ENCODE measurements around the gene SERP1.
"Not testable (repeated sequence)": the region's sequence is repeated elsewhere in the genome, so short reads cannot be mapped to it uniquely, and the experiment has no call there.

The SERP1 gene

DNA sequence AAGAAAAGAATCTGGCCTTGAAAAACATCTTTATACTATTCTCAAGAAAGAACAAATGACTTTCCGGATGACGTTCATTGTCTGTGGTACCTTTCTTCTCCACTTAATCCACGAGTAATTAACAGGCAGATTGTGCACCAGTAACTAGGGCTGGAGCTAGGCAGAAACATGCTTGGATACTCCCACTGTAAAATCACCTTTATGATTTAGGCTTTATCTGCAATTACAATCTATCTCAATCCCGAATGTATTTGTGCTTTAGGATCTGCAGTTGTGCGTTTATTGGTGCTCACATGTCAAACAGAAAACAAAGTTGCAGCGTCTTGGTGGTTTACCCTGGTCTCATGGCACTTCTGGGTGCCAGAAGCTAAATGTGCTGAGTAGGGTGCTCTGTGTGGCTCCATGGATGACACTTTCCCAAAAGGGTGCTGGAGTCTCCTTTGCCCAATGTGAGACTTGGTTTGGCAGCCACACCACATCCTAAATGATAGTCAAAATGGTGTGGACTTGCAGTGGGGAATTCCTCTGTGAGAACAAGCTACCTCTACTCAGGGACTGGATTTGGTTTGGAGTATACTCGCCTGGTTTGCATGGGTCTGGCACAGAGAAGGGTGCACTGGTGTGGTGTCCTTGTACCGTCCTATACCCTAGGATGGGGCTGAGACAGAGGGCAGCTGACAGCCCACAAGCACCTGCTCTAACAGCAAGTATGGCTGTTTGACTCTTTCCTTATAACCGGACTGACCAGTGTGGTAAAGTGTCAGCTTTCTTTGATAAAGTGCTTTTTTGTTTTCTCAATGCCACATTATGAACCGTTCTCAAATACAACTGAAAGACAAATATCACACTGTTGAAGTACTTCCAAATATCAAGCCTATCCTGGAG is 7.7 kb downstream of the SERP1 start:
- DNase-seq = no peak

DNA sequence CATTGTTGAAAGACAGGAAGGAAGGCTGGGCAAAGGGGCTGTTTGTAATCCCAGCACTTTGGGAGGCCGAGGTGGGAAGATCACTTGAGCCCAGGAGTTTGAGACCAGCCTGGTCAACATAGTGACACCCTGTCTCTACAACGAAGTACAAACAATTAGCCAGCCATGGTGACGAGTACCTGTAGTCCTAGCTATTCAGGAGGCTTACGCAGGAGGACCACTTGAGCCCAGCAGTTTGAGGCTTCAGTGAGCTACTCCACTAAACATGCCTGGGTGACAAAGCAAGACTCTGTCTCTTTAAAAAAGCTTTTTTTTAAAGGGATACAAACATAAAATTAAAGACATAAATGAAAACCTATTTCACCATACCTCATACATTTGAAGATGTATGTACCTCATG is 11.1 kb downstream of the SERP1 start:
- DNase-seq = no peak

DNA sequence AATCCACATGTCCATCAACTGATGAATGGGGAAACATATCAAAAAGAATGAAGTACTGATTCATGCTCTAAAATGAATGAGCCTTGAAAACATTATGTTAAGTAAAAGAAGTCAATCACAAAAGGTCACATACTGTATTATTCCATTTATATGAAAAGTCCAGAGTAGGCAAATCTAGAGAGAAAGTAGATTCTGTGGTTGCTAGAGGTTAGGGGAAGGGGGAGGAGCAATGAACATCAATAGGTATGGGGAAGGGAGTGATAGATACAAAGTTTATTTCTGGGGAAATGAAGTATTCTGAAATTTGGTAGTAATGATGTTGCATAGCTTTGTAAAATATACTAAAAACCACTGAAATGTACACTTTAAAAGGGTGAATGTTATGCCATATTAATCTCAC is 14.5 kb downstream of the SERP1 start:
- no peak for DNase-seq

DNA sequence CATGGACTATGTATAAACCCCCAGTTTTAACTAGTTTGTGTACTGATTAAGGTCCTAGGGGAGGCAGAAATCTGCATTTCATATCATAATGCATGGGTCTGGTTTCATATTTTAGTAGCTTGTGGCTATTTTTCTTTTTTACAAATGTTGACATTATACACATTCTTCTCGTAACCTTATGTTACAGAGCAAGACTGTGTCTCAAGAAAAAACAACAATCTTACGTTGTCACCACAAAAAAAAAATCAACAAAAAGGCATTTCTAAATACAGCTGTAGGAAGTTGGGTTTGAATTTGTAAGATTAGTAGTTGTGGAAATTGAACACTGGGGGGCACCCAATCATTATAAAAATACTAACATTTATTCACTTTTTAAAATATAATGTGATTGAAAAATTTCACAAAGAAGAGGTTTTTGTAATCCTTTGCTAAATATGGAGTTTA is 17.9 kb downstream of the SERP1 start:
- DNase-seq = peak; percentile 25

DNA sequence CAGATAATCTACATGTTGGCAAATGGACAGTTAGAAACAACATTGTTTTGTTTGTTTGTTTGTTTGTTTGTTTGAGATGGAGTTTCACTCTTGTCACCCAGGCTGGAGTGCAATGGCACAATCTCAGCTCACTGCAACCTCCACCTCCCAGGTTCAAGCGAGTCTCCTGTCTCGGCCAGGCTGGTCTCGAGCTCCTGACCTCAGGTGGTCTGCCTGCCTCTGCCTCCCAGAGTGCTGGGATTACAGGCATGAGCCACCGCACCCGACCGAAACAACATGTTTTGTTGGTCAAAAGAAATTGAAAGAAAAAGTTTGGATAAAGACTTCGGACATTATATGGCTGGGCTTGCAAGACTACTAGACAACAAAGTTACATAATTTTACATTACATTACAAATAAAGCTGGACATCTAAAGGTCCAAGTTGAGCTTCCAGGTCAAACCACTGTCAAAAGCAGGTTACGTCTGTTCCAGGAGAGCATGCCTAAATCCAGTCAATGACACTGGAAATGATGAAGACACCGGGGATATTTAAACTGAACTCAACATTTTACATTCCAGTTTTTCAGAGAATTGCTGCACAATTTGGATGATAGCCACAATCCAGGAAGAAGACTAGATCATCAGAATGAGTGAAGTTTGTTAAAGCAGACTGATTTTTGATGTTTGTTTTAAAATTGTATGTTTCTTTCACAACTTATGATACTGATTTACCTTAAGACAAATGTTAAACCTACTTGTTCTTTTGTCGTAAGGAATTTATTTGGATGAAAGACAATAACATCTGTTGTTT is 18.6 kb downstream of the SERP1 start:
- DNase-seq = no peak

DNA sequence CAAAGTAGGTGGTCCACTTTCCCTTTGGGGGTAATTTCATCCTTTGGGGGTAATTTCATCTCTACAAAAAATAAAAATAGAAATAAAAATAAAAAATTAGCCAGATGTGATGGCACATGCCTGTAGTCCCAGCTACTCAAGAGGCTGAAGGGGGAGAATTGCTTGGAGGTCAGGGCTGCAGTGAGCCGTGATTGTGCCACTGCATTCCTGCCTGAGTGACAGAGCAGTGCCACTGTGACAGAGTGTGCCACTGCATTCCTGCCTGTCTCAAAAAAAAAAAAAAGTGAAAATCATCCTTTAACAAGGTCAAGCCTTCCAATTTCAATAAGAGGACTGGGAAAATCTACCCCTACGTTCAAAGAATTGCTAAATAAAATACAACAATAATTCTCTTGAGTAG is 22.8 kb downstream of the SERP1 start:
- no peak for DNase-seq

DNA sequence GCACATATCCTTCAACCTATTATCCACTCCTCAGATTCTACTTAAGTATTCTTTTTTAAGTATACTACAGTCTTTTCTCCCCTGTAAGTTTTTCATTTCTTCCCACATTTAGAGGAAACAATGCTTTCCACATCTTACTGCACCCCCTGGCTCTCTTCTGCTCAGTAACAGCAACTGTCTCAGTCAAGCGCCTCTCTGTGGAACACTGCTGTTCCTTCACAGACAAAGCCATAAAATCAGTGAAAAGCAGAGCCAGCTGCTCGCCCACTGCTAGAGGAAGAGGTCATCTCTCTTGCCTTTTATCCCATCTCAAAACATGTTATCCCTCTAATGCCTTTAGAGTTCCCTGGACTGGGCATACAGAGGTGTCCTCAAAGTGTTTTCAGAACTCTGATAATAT is 24.8 kb downstream of the SERP1 start:
- no peak for DNase-seq

DNA sequence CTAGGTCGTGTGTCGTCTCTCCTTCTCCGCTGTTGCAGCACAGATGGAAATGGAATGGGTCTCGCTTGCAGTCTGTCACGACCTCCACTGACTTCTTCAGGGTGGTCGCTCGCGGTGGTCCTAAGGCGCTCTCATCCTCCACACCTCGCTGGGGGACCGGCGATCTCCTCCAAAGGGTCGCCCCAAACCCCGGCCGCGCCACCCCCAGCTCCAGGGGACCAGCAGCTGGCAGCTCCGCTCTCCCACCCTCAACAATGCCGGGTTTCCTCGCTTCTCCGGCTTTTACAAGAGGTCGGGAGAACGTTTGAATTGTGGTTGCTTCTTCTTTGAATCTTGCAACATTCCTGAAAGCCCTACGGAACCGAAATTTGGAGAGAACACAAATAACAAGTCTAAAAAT is 25.9 kb downstream of the SERP1 start:
- no peak for DNase-seq

DNA sequence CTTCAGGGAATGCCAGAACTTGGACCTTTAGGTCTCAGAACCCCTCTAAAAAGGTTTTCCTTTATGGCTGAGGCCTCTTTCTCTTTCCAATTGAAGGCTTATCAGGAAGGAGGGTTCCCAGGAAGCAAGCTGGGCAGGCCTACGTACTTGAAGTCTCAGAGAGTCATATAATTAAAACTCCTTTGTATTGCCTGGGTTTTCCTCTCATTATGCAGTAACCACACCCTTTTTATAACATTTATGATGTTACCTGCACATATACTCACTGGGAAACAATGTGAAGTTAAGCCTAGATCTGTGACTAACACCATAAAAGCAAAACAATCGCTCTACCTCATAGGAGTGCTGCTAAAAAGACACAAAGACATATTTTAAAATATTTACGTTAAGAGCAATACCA is 27.3 kb downstream of the SERP1 start:
- DNase-seq = no peak

DNA sequence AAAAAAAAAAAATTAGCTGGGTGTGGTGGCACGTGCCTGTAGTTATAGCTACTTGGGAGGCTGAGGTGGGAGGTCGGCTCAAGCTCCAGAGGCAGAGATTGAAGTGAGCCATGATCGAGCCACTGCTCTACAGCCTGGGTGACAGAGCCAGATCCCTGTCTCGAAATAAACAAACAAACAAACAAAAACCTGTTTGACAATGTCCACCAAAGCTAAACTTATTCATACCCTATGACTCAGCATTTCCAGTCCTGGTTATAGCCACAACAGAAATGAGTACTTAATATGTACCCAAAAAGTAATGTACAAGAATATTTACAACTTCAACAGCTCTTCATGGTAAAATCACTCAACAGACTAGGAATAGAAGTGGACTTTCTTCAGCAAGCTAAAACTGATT is 31.1 kb downstream of the SERP1 start:
- DNase-seq = no peak

DNA sequence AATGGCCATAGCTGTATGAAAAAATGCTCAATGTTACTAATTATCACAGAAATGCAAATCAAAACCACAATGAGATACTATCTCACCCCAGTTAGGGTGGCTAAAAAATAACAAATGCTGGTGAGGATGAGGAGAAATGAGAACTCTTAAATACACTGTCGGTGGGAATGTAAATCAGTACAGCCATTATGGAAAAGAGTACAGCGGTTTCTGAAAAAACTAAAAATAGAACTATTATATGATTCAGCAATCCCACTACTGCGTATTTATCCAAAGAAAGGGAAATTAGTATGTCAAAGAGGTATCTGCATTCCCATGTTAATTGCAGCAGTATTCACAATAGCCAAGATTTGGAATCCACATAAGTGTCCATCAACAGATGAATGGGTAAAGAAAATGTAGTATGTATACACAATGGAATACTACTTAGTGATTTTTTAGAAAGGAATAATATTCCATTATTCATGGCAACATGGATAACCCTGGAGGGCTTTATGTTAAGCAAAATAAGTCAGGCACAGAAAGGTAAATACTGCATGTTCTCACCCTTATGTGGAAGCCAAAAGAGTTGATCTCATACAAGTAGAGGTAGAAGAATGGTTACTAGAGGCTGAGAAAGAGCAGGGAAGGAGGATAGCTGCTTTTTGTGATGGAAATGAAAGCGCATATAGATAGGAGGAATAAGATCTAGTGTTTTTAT is 35.0 kb downstream of the SERP1 start:
- no peak for DNase-seq

DNA sequence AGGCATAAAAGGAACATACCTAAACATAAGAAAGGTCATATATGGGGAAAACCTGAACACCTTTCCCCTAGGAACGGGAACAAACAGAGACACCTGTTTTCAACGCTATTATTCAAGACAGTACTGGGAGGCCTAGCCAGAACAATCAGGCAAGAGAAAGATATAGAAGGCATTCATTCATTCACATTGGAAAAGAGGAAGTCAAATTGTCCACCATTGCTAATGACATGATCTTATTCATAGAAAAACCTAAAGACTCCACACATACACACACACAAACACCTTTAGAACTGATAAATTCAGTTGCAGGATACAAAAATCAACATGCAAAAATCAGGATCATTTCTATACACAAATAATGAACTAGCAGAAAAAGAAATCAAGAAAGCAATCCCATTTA is 36.5 kb downstream of the SERP1 start:
- DNase-seq = no peak

DNA sequence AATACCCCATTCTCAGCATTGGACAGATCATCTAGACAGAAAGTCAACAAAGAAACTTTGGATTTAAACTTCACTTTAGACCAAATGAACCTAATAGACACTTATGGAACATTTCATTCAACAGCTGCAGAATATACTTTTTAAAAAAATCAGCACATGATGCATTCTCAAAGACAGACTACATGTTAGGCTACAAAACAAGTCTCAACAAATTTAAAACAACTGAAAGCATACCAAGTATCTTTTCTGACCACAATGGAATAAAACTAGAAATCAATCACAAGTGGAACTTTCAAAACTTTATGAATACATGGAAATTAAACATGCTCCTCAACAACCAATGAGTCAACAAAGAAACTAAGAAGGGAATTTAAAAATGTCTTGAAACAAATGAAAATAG is 37.9 kb downstream of the SERP1 start:
- DNase-seq = no peak

DNA sequence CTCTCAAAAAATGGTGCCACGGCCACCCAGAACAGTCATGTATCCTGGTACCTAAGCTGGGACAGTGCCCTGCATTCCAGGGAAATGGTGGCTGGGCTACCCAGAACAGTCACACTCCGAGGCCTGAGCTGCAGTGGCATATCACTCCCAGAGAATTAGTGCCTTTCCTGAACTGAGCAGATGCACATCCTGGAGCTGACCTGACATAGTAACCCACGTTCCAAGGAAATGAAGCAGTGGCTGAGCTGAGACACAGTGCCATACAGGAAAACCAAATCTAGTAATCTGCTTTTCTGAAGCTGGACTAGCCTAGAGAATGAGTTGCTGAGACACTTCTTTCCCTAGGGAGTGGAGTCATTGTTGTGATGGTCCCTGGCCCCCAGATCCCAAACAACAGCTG is 41.8 kb downstream of the SERP1 start:
- DNase-seq = no peak

DNA sequence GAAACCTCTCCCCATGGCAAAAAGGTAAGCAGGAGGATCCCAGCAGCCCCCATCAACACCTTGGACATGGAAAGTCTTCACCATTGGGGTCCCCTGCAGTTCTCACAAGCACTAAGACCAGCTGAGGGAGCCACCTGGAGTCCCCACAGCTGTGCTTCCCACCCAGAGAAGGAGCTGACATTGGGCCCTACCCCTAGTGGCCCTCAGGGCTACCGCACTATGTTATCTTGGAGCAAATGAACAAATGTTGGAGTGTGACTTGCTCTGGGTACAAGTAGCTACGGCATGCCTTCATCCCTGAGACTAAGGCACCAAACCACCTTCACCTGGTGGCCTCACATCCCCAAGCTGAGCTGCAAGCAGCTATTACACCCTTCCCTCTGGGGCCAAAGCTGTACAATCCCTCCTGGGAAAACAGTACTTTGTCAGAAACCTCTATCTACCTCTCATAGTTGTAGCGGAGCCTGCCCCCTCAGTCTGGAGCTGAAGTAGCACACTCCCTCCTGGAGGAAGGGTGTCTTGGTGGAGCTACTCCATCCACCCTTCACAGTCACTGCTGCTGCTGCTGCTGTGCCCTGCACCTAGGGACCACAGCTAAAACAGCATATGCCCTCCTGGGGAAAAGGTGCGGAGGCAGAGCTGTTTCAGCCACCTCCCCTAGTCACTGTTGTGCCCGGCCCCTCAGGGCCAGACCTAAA is 42.7 kb downstream of the SERP1 start:
- no peak for DNase-seq

DNA sequence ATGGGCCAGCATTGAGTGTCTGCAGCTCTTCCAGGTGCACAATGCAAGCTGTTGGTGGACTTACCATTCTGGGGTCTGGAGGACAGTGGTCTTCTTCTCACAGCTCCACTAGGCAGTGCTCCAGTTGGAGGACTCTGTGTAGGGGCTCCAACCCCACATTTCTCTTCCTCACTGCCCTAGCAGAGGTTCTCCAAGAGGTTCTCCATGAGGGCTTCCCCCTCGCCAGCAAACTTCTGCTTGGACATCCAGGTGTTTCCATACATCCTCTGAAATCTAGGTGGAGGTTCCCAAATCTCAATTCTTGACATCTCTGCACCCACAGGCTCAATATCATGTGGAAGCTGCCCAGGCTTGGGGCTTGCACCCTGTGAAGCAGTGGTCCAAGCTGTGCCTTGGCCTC is 45.3 kb downstream of the SERP1 start:
- DNase-seq = not testable (repeated sequence)

DNA sequence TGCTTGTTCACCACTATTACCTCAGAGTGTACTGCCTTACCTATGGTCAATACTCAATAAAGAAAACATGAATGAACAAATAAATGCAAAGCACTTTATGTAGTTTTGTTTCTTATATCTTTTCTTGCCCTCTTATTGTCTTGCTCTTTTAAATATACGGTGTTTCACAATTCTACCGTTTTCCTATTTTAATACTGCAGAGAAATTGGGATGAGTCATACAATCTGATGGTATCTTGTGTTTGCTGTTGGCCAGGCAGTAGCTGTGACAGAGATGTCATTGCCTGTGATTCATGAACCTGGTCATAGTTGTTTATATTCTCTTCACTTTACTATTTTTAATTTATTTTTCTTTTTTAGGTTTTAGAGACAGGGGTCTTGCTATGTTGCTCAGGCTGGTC is 48.3 kb downstream of the SERP1 start:
- DNase-seq = peak; percentile 47

DNA sequence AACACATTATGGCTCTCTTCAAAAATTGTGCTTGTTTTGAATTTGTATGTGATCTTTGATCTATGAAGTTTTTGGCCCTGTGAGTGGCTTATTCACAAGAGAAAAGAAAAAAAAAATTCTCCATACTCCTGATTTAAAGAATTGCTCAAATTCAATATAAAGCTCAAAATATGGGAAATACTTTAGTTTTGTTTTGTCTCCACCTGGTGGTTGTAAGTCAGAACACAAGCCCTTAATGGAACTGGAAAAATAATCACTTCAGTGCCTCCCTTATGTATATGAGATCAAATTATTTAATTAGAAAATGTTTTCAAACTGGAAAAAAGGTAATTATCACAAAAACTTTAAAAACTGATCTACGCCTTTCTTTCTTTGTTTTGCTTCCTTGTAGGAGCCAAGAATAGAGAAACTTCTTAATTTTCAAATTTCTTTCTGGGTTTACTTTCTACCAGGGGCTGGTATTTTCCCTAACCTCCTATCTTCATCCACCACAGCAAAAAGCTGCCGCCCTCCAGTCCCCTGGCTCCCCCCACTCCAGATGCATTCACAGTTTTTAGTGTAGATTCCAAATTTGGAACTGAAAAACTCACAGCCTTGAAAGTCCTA is 50.6 kb downstream of the SERP1 start:
- DNase-seq = peak; percentile 62

DNA sequence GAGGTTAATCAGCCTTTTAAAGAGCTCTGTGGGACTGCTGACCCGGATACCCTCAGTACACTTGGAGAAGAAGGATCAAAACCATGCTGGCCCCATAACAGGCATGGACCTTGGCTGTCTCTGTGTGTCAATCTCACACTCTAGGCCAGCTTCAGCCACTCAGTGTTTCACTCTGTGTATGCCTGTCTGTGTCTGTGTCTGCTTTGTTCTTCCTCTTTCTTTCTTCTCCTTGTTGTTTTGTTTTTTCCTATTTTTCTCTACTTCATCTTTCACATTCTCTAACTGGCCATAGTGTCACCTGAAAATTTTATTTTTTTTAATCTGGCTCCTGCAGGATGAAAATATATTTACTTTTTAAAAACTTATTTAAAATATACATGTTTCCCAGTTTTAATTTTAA is 51.1 kb downstream of the SERP1 start:
- no peak for DNase-seq

DNA sequence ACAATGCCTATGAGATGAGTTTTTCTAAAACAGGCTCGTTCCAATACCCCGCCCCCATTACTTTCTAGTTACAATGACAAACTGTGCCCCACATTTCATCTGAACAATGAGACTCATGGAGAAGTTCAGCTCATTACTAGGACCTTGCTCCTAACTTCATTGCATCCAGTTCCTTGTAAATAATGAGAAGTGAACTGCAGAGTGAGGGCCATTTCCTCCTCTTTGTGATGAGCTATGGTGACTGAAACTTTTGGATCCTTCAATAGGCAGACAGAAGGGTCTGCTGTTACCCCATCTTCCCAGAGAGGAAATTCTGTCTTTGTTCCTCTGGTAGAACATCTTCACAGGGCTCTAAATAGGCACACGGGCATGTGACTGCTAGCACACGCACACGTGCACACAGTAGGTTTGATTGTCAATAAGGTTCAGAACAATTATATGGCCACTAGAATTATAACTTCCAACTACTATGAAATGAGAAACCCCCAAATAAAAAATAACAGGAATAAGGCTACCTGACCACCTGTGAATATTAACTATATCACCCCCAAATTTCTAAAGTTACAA is 51.8 kb downstream of the SERP1 start:
- no peak for DNase-seq
